Gastroesophageal sphincter (tissue), 3 donors: ENCODE measurements around the gene ARPP21.

Experiments used
- EP300 ChIP-seq: sonication (generic); formaldehyde crosslinking; IDR thresholded peaks from one replicate; pipeline ENCODE4 v1.6.1; 2017; ENCODE audit warnings: antibody characterized with exemption, mild to moderate bottlenecking
- POLR2A ChIP-seq, 2 donors: fragments of 450-650 bp; IDR thresholded peaks; one replicate each; pipeline ENCODE4 v1.6.1; 2017; ENCODE audit warnings: antibody characterized with exemption in 2 of 2, mild to moderate bottlenecking in 2 of 2, moderate library complexity in 1 of 2
- POLR2AphosphoS5 ChIP-seq: sonication (generic); formaldehyde crosslinking; IDR thresholded peaks from one replicate; pipeline ENCODE4 v1.6.1; 2017; ENCODE audit warnings: antibody characterized with exemption
- TF ChIP-seq, protein P1 (sequence below), 4 experiments: fragments of 200-600 bp in 2 of 4; fragments of 450-650 bp in 2 of 4; sonication (generic) in 1 of 4; IDR thresholded peaks; one replicate each; pipeline ENCODE4 v1.5.1; 2017 to 2019; ENCODE audit warnings: antibody characterized with exemption in 4 of 4, mild to moderate bottlenecking in 2 of 4, moderate library complexity in 2 of 4

DNA sequence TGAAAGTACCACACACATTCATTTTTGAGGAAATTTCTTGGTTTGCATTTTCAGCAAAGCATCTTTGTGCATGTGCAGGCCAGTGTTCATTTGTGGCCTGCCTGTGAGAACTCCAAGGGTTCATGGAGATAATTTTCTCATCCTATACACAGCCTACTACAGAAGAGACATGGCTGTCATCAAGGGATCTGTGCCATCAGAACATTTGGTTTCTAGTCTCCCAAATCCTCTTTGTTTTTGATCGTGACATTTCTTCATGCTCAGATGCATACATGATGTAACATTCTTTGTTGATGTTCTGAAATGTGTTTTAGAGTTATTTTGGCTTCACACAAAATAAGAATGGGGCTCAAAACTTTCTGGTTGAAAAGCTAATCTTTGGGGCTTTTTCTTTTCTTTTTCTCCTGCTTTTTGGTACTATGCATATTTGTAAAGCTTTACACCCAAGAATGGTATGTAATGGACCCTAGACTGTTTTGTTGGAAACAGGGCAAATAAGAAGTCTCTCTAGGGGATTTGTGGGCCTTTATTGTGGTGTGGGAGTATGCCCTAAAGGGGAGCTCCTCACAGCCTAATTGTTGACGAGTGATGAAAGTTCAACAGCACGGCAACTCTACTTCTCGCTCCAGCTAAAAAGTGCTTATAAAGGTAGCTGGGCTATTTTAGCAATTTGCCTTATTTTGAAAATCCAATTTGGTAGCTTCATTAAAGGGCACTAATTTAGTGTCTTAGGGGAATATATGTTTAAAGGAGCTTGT lies 3.2 kb upstream of the ARPP21 start:
- TF ChIP-seq, protein P1, sequence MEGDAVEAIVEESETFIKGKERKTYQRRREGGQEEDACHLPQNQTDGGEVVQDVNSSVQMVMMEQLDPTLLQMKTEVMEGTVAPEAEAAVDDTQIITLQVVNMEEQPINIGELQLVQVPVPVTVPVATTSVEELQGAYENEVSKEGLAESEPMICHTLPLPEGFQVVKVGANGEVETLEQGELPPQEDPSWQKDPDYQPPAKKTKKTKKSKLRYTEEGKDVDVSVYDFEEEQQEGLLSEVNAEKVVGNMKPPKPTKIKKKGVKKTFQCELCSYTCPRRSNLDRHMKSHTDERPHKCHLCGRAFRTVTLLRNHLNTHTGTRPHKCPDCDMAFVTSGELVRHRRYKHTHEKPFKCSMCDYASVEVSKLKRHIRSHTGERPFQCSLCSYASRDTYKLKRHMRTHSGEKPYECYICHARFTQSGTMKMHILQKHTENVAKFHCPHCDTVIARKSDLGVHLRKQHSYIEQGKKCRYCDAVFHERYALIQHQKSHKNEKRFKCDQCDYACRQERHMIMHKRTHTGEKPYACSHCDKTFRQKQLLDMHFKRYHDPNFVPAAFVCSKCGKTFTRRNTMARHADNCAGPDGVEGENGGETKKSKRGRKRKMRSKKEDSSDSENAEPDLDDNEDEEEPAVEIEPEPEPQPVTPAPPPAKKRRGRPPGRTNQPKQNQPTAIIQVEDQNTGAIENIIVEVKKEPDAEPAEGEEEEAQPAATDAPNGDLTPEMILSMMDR (IDR thresholded peaks at IDR 0.05): no peak
- TF ChIP-seq POLR2A (IDR thresholded peaks at IDR 0.05): no peak
- TF ChIP-seq EP300: no peak
- no peak for TF ChIP-seq POLR2AphosphoS5
